K562 (cell line): ENCODE data around the gene FHIT.

ENCODE experiments used
- ARID3B ChIP-seq: fragments of 250-450 bp; sonication (Bioruptor Pico); IDR thresholded peaks from 2 replicates; pipeline ENCODE4 v1.4.0; 2020; ENCODE audit warnings: borderline replicate concordance
- CEBPB ChIP-seq: fragments of 450-650 bp; IDR thresholded peaks from 2 replicates; pipeline ENCODE4 v1.6.1; 2016; ENCODE audit warnings: missing genetic modification characterization, missing compliant biosample characterization
- CREB1 ChIP-seq, 2 experiments: sonication (generic) in 1 of 2; formaldehyde crosslinking in 1 of 2; IDR thresholded peaks; 2 replicates each; pipeline versions ENCODE4 v1.6.1 to v1.8.0; 2012 to 2022; ENCODE audit warnings: inconsistent platforms in 1 of 2, mild to moderate bottlenecking in 1 of 2, missing genetic modification reagents in 1 of 2, moderate library complexity in 1 of 2
- CTCF ChIP-seq, 3 experiments: IDR thresholded peaks in 2 of 3; conservative IDR thresholded peaks in 1 of 3; 2 replicates each; pipeline ENCODE4 v1.5.1; 2011 to 2012; ENCODE audit warnings: low read length in 3 of 3, mild to moderate bottlenecking in 3 of 3, control low read depth in 2 of 3, improper control_type of control experiment in 1 of 3, inconsistent platforms in 1 of 3, low read depth in 1 of 3, mixed read lengths in 1 of 3, moderate library complexity in 1 of 3; ENCODE audit not compliant: insufficient read depth in 2 of 3
- FOXK1 ChIP-seq: sonication (generic); formaldehyde crosslinking; IDR thresholded peaks from 2 replicates; pipeline ENCODE4 v1.8.0; 2022; ENCODE audit warnings: missing genetic modification reagents, mild to moderate bottlenecking, borderline replicate concordance
- RNF2 ChIP-seq: sonication (generic); IDR thresholded peaks from 2 replicates; pipeline ENCODE4 v1.6.1; 2016
- ZNF217 ChIP-seq: sonication (generic); formaldehyde crosslinking; IDR thresholded peaks from 2 replicates; pipeline ENCODE4 v1.8.0; 2022; ENCODE audit warnings: mild to moderate bottlenecking, missing genetic modification reagents
- ZNF232 ChIP-seq: sonication (generic); formaldehyde crosslinking; IDR thresholded peaks from 2 replicates; pipeline ENCODE4 v1.8.0; 2022; ENCODE audit warnings: mild to moderate bottlenecking, missing genetic modification reagents
- ZNF77 ChIP-seq: fragments of 250-450 bp; sonication (Bioruptor Pico); IDR thresholded peaks from 2 replicates; pipeline ENCODE4 v1.5.0; 2020

GRCh38 chr3:60810881-60811280 lies 440.4 kb downstream of the FHIT start:
- no peak for TF ChIP-seq CREB1 (IDR thresholded peaks at IDR 0.05)
- no peak for TF ChIP-seq CREB1 (CRISPR knock-in tag; IDR thresholded peaks at IDR 0.05)
- TF ChIP-seq ZNF232 (CRISPR knock-in tag): no peak
- TF ChIP-seq ZNF77 (CRISPR knock-in tag): no peak
- no peak for TF ChIP-seq CEBPB (tag)
- no peak for TF ChIP-seq CTCF (IDR thresholded peaks at IDR 0.05 in 2 of 3, conservative IDR thresholded peaks at IDR 0.05 in 1 of 3; ENCODE audit: insufficient read depth in 2 of 3, low read depth in 1 of 3, low read length in 3 of 3)
- no peak for TF ChIP-seq FOXK1
- TF ChIP-seq ZNF217 (CRISPR knock-in tag): no peak
- no peak for TF ChIP-seq ARID3B (CRISPR knock-in tag)
- no peak for TF ChIP-seq RNF2
